Suprapubic skin (tissue), 4 donors: Measurements from ENCODE around the gene ZNF668. TPM values are rescaled to one million over a fixed set of nuclear protein-coding genes. Genes with fewer than 3 reads are reported as not detected.

Source experiments
- DNase-seq, 2 donors: peaks; one replicate each; pipeline ENCODE4 v3.0.0-alpha.2; 2019; ENCODE audit warnings: low spot score in 2 of 2
- H3K27ac ChIP-seq: fragments of 200-600 bp; sonication (generic); one replicate; pipeline ENCODE4 v1.5.1; 2019
- H3K27me3 ChIP-seq: fragments of 200-600 bp; sonication (generic); one replicate; pipeline ENCODE4 v1.5.1; 2019
- H3K36me3 ChIP-seq: fragments of 200-600 bp; sonication (generic); one replicate; pipeline ENCODE4 v1.5.1; 2019
- H3K4me1 ChIP-seq: fragments of 200-600 bp; sonication (generic); one replicate; pipeline ENCODE4 v1.5.1; 2019
- H3K4me3 ChIP-seq: fragments of 200-600 bp; sonication (generic); one replicate; pipeline ENCODE4 v1.5.1; 2019; ENCODE audit warnings: mild to moderate bottlenecking
- H3K9me3 ChIP-seq: fragments of 200-600 bp; sonication (generic); one replicate; pipeline ENCODE4 v1.5.1; 2019
- CTCF ChIP-seq, 2 donors: fragments of 200-600 bp in 1 of 2; fragments of 450-650 bp in 1 of 2; sonication (generic) in 1 of 2; IDR thresholded peaks; one replicate each; pipeline ENCODE4 v1.5.1; 2016 to 2019; ENCODE audit warnings: antibody characterized with exemption in 2 of 2, mild to moderate bottlenecking in 1 of 2, moderate library complexity in 1 of 2
- EP300 ChIP-seq: sonication (generic); formaldehyde crosslinking; IDR thresholded peaks from one replicate; pipeline ENCODE4 v1.6.1; 2017; ENCODE audit warnings: antibody characterized with exemption
- POLR2A ChIP-seq, 2 donors: fragments of 450-650 bp; IDR thresholded peaks; one replicate each; pipeline ENCODE4 v1.6.1; 2017; ENCODE audit warnings: antibody characterized with exemption in 2 of 2, mild to moderate bottlenecking in 2 of 2, moderate library complexity in 2 of 2
- POLR2AphosphoS5 ChIP-seq, 3 donors: sonication (generic); formaldehyde crosslinking; IDR thresholded peaks; one replicate each; pipeline ENCODE4 v1.6.1; 2017; ENCODE audit warnings: antibody characterized with exemption in 3 of 3
- WGBS: methylation state at CpG from one replicate; pipeline ENCODE4 v1.1.5; 2018; 5-methylcytosine and 5-hydroxymethylcytosine counted together
- total RNA-seq, 4 donors: library from RNA; depleted of rRNA; stranded (reverse); fragments of >200 nt; gene quantifications; one replicate each; pipeline ENCODE4 v1.1.0, GENCODE V29; 2016

ZNF668 gene
- total RNA-seq, 4 donors from 2014 or later = 9.0 to 15.9 (median 12.6) TPM

GRCh38 chr16:31079342-31079944, 5.4 kb upstream of the ZNF668 start:
- H3K36me3 ChIP-seq = peaks cover 75% of the 10 kb centered on the region
- 75% methylated on average over 7 of the region's 13 CpGs for WGBS
- no peaks in the 10 kb centered on the region for H3K9me3 ChIP-seq
- no peak overlapping the region for H3K27ac ChIP-seq
- no peaks in the 10 kb centered on the region for H3K27me3 ChIP-seq
- TF ChIP-seq POLR2A (IDR thresholded peaks at IDR 0.05) = no peak
- TF ChIP-seq POLR2AphosphoS5 (IDR thresholded peaks at IDR 0.05) = no peak
- TF ChIP-seq CTCF (IDR thresholded peaks at IDR 0.05) = no peak
- TF ChIP-seq EP300 = no peak
- H3K4me3 ChIP-seq = no peak overlapping the region
- no peak for DNase-seq
- peaks cover 39% of the 10 kb centered on the region for H3K4me1 ChIP-seq

GRCh38 chr16:31078597-31079341, 4.7 kb upstream of the ZNF668 start:
- no peaks in the 10 kb centered on the region for H3K27me3 ChIP-seq
- no peak overlapping the region for H3K4me3 ChIP-seq
- H3K4me1 ChIP-seq = peaks cover 39% of the 10 kb centered on the region
- peaks cover 68% of the 10 kb centered on the region for H3K36me3 ChIP-seq
- H3K27ac ChIP-seq = no peak overlapping the region
- TF ChIP-seq CTCF (IDR thresholded peaks at IDR 0.05) = no peak
- TF ChIP-seq POLR2AphosphoS5 (IDR thresholded peaks at IDR 0.05) = no peak
- no peak for TF ChIP-seq POLR2A (IDR thresholded peaks at IDR 0.05)
- no peak for TF ChIP-seq EP300
- no peaks in the 10 kb centered on the region for H3K9me3 ChIP-seq
- no peak for DNase-seq
- WGBS = 94% methylated on average over 8 of the region's 15 CpGs

- DNase-seq = no peak
- no peak for TF ChIP-seq CTCF (IDR thresholded peaks at IDR 0.05)
- no peak for TF ChIP-seq POLR2AphosphoS5 (IDR thresholded peaks at IDR 0.05)
- no peak for TF ChIP-seq EP300
- no peak for TF ChIP-seq POLR2A (IDR thresholded peaks at IDR 0.05)
- 97% methylated on average over 15 of the region's 30 CpGs for WGBS
- H3K27ac ChIP-seq = no peak overlapping the region
- no peak overlapping the region for H3K4me3 ChIP-seq
- H3K4me1 ChIP-seq = peaks cover 36% of the 10 kb centered on the region
- no peaks in the 10 kb centered on the region for H3K27me3 ChIP-seq
- no peaks in the 10 kb centered on the region for H3K9me3 ChIP-seq
- H3K36me3 ChIP-seq = peaks cover 61% of the 10 kb centered on the region
Measured at GRCh38 chr16:31077592-31078396, 3.8 kb upstream of the ZNF668 start.

GRCh38 chr16:31077024-31077423, 3.0 kb upstream of the ZNF668 start:
- TF ChIP-seq CTCF (IDR thresholded peaks at IDR 0.05) (no peak), POLR2A (IDR thresholded peaks at IDR 0.05) (no peak), EP300 (no peak), POLR2AphosphoS5 (IDR thresholded peaks at IDR 0.05) (no peak)
- Histone ChIP-seq H3K27me3 (no peaks in the 10 kb centered on the region), H3K4me3 (no peak overlapping the region), H3K36me3 (peaks cover 54% of the 10 kb centered on the region), H3K9me3 (no peaks in the 10 kb centered on the region), H3K4me1 (peaks cover 38% of the 10 kb centered on the region), H3K27ac (no peak overlapping the region)
- WGBS = 89% methylated on average over 8 of the region's 13 CpGs
- DNase-seq = no peak

- no peak for DNase-seq
- Histone ChIP-seq H3K4me1 (peaks cover 38% of the 10 kb centered on the region), H3K27me3 (no peaks in the 10 kb centered on the region), H3K9me3 (no peaks in the 10 kb centered on the region), H3K27ac (no peak overlapping the region), H3K4me3 (no peak overlapping the region), H3K36me3 (peaks cover 52% of the 10 kb centered on the region)
- 68% methylated on average over 14 of the region's 16 CpGs for WGBS
- TF ChIP-seq POLR2AphosphoS5 (IDR thresholded peaks at IDR 0.05) (no peak), POLR2A (IDR thresholded peaks at IDR 0.05) (no peak), EP300 (no peak), CTCF (IDR thresholded peaks at IDR 0.05) (no peak)
Measured at GRCh38 chr16:31076319-31076718, 2.3 kb upstream of the ZNF668 start.
